SK-N-SH treated with all-trans-retinoic acid at 6 μM for 48 hours (cell line): ENCODE data around the gene FSTL1.
A peak's percentile ranks its signal among the peaks of the same experiment; 100 is the strongest.

ENCODE experiments used
- CSDC2 ChIP-seq: fragments of 250-450 bp; sonication (Bioruptor Pico); IDR thresholded peaks from 2 replicates; pipeline ENCODE4 v1.5.0; 2020; ENCODE audit warnings: mild to moderate bottlenecking, moderate library complexity
- ESRRG ChIP-seq: fragments of 250-450 bp; sonication (Bioruptor Pico); IDR thresholded peaks from 2 replicates; pipeline ENCODE4 v1.6.1; 2021; ENCODE audit warnings: mild to moderate bottlenecking
- ISL1 ChIP-seq: fragments of 250-450 bp; sonication (Bioruptor Pico); IDR thresholded peaks from 2 replicates; pipeline ENCODE4 v2.1.2; 2022; ENCODE audit warnings: mild to moderate bottlenecking, moderate library complexity
- PATZ1 ChIP-seq: fragments of 250-450 bp; sonication (Bioruptor Pico); IDR thresholded peaks from 2 replicates; pipeline ENCODE4 v1.8.0; 2020; ENCODE audit warnings: mild to moderate bottlenecking, moderate library complexity, borderline replicate concordance
- RARB ChIP-seq: fragments of 250-450 bp; sonication (Bioruptor Pico); IDR thresholded peaks from 2 replicates; pipeline ENCODE4 v1.8.0; 2021; ENCODE audit warnings: mild to moderate bottlenecking, moderate library complexity
- TOX ChIP-seq: fragments of 250-450 bp; sonication (Bioruptor Pico); IDR thresholded peaks from 2 replicates; pipeline ENCODE4 v1.8.0; 2021; ENCODE audit warnings: mild to moderate bottlenecking, moderate library complexity, borderline replicate concordance
- TSHZ2 ChIP-seq: fragments of 250-450 bp; sonication (Bioruptor Pico); IDR thresholded peaks from 2 replicates; pipeline ENCODE4 v1.5.0; 2020; ENCODE audit warnings: mild to moderate bottlenecking, moderate library complexity
- ZFP3 ChIP-seq: fragments of 250-450 bp; sonication (Bioruptor Pico); IDR thresholded peaks from 2 replicates; pipeline ENCODE4 v1.5.0; 2020; ENCODE audit warnings: mild to moderate bottlenecking, moderate library complexity
- ZNF70 ChIP-seq: fragments of 450-650 bp; formaldehyde crosslinking; IDR thresholded peaks from 2 replicates; pipeline ENCODE4 v1.5.0; 2020; ENCODE audit warnings: mild to moderate bottlenecking, moderate library complexity
- TF ChIP-seq, protein P1 (sequence below): fragments of 250-450 bp; sonication (Bioruptor Pico); IDR thresholded peaks from 2 replicates; pipeline ENCODE4 v1.8.0; 2021; ENCODE audit warnings: low read depth, mild to moderate bottlenecking, moderate library complexity, borderline replicate concordance
- TF ChIP-seq, protein P2 (sequence below): fragments of 250-450 bp; sonication (Bioruptor Pico); IDR thresholded peaks from 2 replicates; pipeline ENCODE4 v1.5.1; 2021; ENCODE audit warnings: mild to moderate bottlenecking, moderate library complexity
- TF ChIP-seq, protein P3 (sequence below): fragments of 250-450 bp; sonication (Bioruptor Pico); IDR thresholded peaks from 2 replicates; pipeline ENCODE4 v1.5.1; 2020; ENCODE audit warnings: low read depth, mild to moderate bottlenecking, moderate library complexity

GRCh38 chr3:120473896-120474675 lies 23.3 kb upstream of the FSTL1 start:
- TF ChIP-seq ISL1 (CRISPR knock-in tag) (peak; percentile 36; the same call in 1 of the 2 replicates), ESRRG (CRISPR knock-in tag) (no peak), PATZ1 (CRISPR knock-in tag) (no peak), TOX (CRISPR knock-in tag) (no peak), CSDC2 (CRISPR knock-in tag) (no peak), ZNF70 (CRISPR knock-in tag) (no peak), ZFP3 (CRISPR knock-in tag) (no peak), RARB (CRISPR knock-in tag) (no peak), TSHZ2 (CRISPR knock-in tag) (no peak)
- TF ChIP-seq, protein P1, sequence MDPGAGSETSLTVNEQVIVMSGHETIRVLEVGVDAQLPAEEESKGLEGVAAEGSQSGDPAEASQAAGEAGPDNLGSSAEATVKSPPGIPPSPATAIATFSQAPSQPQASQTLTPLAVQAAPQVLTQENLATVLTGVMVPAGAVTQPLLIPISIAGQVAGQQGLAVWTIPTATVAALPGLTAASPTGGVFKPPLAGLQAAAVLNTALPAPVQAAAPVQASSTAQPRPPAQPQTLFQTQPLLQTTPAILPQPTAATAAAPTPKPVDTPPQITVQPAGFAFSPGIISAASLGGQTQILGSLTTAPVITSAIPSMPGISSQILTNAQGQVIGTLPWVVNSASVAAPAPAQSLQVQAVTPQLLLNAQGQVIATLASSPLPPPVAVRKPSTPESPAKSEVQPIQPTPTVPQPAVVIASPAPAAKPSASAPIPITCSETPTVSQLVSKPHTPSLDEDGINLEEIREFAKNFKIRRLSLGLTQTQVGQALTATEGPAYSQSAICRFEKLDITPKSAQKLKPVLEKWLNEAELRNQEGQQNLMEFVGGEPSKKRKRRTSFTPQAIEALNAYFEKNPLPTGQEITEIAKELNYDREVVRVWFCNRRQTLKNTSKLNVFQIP = no peak
- TF ChIP-seq, protein P2, sequence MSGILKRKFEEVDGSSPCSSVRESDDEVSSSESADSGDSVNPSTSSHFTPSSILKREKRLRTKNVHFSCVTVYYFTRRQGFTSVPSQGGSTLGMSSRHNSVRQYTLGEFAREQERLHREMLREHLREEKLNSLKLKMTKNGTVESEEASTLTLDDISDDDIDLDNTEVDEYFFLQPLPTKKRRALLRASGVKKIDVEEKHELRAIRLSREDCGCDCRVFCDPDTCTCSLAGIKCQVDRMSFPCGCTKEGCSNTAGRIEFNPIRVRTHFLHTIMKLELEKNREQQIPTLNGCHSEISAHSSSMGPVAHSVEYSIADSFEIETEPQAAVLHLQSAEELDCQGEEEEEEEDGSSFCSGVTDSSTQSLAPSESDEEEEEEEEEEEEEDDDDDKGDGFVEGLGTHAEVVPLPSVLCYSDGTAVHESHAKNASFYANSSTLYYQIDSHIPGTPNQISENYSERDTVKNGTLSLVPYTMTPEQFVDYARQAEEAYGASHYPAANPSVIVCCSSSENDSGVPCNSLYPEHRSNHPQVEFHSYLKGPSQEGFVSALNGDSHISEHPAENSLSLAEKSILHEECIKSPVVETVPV = no peak
- TF ChIP-seq, protein P3, sequence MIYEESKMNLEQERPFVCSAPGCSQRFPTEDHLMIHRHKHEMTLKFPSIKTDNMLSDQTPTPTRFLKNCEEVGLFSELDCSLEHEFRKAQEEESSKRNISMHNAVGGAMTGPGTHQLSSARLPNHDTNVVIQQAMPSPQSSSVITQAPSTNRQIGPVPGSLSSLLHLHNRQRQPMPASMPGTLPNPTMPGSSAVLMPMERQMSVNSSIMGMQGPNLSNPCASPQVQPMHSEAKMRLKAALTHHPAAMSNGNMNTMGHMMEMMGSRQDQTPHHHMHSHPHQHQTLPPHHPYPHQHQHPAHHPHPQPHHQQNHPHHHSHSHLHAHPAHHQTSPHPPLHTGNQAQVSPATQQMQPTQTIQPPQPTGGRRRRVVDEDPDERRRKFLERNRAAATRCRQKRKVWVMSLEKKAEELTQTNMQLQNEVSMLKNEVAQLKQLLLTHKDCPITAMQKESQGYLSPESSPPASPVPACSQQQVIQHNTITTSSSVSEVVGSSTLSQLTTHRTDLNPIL (CRISPR knock-in tag) = no peak
